ENCODE data around the gene CSMD2.

Gene CSMD2

DNA sequence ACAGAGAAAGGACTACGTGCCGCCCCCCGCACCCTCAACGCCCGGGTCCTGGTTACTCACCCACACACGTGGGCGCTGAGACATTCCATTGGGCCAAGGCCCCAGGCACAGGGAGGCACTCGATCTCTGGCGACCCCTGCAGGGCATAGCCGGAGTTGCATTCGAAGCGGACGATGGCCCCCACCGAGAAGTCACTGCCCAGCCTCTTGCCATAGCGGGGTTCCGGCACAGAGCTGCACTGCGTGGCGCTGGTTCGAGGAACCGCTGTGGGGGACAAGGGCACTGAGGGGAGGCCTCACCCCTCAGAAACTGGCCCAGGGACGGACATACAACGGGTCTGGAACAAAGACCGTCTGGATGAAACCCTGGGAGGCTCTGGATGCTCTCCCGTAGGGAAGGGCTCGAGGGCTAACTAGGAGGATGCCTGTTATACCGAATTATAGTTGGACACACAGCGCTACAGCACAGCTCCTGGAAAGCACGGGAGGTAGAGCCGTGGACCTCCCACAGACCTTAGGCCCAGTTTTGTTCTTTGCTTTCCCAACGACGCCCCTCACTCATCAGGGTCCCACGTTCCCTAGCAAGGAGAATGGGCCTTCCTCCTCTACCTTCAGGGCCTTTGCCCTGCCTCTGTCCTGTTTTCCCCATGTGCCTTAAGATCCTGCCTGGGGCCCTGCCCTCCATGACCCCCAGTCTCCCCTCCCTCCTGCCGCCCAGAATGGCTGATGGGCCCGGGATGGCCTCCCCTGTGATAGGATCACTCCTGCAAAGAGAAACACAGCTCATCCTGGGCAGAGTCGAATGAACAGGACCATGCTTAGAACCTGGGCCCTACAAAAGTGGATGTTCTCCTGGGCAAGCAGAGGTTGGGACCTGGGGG lies 539.8 kb downstream of the CSMD2 start:
- no peak for DNase-seq

DNA sequence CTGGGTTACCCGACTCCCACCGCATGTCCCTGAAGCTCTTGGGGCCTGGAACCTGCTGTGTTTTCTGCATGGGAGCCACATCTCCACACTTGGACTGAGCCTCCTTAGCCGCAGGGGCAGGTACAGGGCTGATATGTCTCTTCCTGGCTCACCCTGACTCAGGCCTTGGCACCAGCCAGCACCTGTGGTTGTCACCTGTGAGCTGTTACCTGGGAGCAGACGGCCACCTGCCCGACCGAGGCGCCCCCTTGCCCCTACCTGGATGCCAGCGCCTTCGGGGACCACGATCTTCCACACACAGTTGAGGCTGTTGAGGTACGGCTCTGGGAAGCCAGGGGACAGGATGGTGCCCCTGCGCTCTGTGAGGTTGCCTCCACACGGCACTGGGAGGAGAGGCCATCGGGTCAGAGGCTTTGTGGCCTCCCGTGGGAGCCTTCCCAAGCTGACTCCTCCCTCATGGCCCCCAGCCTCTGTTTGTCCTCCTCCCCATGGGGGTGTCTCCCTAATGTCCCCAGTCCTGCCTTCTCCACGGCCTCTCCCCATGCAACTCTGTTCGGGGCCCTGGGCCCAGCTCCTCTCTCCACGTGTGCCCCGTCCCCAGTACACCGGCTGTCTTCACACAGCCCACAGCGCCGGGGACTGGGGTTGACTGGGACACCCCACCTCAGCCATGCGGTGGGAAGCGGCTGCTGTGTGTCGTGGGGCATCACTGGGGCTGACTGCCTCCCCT lies 540.6 kb downstream of the CSMD2 start:
- no peak for DNase-seq

DNA sequence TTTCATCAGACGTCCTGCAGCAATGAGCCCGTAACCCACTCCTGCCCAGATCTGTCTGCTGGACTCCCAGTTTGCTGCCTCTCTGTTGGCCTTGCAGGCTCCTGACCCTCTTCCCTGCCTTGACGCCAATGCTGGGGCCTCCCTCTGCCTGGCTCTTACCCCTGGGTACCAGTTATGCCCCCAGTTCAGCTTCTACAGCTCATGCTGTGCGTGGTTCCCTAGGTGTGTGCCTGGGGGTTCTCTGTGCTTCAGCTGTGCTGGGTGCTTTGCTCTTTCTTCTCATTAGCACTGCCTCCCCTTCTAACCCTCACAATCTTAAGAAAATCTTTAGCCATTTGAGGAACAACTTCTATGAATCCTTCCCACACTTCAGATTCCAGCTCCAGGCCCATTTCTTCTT lies 541.2 kb downstream of the CSMD2 start:
- DNase-seq = no peak

DNA sequence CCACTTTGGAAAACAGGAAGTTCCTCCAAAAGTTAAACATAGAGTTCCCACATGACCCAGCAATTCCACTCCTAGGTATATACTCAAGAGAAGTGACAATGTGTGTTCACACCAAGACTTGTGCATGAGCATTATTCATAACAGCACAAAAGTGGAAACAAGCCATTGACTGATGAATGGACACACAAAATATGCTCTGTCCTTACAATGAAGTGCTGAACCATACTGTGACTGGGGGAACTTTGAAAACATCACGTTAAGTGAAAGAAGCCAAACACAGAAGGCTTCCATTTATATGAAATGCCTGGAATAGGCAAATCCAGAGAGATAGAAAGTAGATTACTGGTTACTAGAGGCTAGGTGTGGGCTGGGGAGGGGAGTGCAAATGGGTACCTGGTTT lies 542.3 kb downstream of the CSMD2 start:
- no peak for DNase-seq

DNA sequence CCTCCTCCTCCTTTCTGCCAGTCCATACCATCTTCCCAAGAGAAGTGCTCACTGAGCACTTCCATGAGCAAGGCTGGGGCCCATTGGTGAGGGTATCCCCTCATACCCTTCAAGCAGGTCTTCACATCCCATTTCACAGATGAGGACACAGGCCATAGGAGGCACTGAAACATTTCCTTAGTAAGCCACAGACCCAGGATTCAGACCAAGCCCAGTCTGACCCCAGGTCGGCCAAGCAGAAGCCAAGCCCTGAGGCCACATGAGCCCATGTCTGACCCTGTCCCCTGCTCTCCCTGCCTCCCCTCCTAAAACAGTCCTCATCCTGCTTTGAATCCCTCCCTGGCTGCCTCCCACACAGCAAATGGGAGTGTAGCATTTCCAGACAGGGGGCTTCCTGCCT lies 546.4 kb downstream of the CSMD2 start:
- no peak for DNase-seq

DNA sequence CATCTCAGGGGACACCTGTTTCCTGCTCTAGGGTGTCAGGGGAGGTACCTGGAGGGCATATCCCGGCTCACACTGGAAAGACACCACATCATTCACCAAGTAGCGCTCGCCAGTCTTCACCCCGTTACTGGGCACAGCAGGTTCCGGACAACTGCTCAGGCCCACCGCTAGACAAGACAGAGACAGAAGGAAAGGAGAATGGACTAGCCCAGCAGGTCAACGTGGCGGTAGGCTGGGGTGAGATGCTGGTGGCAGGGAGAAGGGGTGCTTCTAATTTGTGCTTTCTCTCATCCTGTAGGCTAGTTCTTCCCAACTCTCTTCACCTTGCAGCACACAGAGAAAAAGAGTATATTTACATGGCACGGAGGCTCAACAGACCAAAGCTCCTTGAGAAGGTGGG lies 547.6 kb downstream of the CSMD2 start:
- DNase-seq = no peak

DNA sequence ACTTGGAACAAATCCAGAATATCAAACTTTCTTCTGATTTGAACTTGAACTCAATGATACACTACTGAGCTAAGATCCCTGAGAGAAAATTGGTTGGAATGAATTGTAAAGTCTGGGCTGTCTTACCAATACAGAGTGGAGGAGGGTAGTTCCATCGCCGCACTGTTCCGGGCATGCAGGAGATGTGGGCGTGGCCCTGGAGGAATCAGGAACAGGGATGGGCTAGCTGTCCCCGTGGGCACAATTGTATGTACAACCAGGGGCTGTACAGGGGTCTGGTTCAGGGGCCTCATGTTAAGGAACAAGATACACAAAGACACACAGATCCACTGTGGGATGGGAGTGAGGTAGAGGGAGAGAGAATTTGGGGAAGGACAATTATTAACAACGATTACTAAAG lies 548.2 kb downstream of the CSMD2 start:
- DNase-seq = no peak

DNA sequence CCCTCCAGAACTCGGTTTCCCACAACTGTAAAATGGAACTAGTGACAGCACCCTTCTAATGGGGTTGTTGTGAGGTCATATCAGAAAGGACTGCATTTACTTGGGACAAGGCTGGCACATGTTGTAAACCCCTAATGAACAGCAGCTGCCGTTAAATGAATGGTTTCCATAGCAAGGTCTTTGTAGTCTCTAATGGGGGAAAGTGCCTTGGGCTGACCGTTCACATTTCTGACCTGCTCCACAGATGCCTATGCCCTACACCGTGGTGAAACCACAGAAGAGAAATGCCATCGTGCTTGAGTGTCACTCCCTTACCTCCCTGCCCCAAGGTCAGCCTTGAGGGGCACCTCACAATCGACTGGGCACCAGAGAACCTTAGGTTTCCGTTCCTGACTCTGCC lies 549.5 kb downstream of the CSMD2 start:
- no peak for DNase-seq

DNA sequence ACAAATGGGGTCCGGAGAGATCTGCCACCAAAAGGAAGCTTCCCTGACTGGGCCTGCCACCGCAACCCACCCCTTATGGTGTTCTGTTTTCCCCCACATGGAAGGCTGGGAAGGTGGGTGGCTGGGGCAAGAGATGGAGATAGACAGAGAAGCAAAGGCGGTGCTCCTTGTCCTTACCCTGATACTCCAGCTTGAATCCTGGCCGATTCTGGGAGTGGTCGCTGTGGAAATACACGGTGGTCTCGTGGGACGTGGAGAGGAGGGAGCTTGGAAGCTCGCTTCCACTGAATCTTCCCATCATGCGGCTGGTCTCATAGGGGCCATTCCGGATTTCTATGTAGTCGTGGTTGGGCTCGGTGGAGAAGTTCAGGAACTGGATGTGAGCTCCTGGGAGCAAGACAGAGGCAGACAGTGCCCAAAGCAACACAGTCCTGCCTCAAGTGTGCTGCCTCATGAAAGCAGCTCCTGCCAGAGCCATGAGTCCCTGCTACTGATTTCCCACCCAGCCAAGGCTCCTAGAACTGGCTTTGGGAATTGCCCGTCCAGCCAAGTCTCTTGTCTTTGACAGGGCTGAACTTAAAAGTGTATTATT lies 554.1 kb downstream of the CSMD2 start:
- no peak for DNase-seq

DNA sequence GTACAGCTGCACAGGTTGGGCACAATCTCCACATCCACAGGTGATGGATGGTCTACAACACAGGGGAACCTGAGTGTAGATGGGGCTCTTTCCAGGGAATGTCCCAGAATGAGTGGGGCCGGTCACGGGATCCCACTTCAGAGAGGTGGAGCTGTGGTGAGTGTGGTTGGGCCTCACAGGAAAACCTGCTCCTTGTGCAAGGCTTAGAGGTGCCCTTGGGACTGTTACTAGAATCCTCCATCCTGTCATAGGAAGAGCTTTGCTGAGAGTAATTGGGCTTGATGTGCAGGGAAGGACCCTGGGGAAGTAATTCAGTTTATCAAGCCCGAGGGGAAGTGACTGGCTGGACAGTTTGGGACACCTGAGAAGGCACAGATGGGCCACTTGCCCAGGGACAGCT lies 554.6 kb downstream of the CSMD2 start:
- DNase-seq = no peak

DNA sequence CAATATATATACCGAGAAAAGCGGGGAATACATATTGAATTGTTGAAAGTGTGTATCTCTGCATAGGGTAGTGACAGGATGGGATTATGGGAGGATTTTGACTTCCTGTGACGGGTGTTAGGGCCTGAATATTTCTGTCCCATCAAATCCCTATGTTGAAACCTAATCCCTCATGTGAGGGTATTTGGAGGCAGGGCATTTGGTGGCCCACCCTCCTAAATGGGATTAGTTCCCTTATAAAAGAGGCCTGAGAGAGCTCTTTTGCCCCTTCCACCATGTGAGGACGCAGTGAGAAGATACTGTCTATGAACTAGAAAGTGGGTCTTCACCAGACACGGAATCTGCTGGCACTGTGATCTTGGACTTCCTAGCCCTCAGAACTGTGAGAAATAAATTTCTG lies 555.3 kb downstream of the CSMD2 start:
- DNase-seq = no peak

DNA sequence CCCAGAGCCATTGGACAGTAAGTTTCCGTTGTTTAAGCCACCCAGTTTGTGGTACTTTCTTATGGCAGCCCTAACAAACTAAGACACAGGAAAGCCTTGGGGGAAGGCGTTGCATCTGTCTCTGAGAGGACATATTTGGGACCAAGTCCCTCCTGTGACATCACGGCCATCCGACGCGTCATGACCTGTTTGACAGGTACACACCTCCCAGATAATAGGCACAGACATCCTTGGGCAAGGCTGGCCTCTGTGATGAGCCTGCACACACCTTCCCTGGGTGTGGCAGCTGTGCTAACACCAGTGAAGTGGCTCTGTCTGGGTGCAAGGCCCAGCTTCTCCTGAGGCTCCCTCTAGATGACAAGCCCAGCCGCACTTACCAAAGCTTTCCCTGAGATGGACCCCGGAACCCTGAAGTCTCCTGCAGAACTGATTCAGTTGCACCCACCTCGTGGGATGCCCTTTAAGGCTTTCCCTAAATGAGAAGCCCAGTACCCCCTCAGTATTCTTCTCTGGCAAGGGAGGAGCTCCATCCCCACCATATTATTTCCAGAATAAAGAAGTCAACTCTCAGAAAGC lies 556.1 kb downstream of the CSMD2 start:
- DNase-seq = no peak

DNA sequence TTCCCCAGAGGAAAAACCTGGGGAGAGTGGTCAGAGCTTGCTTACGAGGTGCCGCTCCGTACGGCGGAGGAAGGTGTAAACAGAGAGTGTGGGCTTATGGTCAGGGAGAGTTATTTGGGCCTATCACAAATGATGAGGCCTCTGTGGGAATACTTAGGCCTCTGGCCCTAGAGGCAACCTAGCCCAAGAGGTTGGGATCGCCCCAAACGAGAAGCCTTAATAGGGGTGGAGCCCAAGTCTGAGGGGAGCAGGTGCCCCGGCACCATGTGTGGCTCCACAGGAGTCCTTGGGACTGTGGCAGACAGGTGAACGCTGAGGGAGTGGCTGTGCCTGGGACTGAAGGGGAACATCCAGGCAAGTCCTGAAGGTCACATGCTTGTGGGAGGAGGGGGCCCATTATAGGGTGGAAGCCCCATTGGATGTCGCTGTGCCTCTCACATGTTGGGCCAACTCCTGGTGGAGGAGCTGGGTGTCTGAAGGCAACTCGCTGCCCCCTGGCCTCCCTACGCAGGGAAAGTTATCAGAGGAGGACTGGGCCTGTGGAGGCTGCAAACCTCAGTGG lies 557.5 kb downstream of the CSMD2 start:
- no peak for DNase-seq

DNA sequence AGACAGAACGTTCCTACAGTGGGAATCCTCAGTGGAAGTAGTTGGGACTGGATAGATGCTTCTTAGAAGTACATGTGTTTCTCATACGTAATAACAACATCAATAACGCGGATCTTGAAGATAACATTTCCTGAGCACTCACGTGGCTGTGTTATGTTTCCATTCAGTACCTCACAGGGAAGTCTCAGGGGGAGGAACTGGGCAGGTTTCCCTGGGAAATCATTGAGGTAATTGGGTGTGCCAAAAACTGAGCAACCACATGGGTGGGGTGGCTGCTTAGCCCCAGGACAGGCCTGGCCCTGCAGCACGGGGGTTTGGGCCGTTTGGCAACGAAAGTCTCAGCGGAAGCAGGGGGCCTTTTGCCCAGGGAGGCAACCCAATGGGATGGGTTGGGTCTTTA lies 558.8 kb downstream of the CSMD2 start:
- no peak for DNase-seq

DNA sequence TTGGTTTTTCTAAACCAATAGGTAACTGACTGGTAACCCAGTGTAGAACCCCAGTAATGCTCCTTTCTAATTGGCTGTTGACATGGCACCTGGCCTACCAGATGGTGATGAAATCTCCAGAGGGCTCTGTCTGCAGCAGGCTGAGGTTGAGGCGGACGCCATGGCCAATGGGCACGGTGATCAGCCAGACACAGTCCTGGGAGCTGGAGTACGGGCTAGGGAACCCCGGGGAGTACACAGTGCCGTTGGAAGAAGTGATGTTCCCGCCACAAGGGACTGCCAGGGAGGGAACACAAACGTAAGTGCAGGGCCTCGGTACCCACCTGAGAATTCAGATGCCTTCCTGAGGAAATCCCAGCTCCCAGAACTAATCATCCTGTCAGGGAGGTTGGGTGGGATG lies 562.8 kb downstream of the CSMD2 start:
- DNase-seq = no peak

DNA sequence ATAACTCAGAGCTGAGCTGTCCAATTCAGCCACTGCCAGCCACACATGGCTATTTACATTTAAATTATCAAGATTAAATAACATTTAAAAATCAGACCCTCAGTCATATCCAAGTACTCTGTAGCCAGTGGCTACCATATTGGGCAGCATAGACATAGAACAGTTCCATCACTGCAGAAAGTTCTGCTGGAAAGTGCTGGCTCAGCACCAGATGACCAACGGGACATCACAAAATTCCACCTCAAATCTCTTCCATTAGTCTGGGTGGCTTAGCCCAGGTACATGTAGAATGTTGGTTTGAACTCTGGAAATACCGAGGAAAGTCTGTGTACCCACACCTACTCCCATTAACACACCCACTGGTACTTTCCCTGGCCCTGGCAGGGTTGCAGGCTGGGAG lies 563.3 kb downstream of the CSMD2 start:
- no peak for DNase-seq

DNA sequence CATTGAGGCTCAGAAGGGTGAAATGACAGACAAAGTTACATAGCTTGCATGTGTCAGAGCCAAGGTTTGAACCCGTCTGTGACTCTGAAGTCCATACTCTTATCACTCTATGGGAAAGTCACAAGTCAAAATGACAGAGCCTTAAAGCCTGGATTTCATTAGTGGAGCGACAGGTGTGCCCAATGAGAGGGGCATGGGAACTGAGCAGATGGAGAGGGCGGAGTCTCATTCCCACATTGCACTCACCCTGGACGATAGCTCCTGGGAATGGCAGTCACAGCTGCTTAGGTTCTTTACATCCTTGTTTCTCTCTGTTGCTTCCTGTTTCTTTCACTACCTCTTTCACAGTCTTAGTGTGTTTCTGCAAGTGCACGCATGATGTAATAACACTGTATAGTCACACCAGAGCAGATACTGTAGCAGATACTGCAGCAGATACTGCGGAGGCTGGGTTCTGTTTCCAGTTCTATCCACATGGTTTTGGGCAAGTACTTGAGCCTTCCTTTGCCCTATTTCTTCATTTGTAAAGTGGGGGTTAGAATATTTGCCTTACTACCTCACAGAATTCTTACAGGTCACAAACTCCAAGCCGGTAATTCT lies 565.4 kb downstream of the CSMD2 start:
- DNase-seq = peak in 2 of 3 donors; percentile 5 to 41

DNA sequence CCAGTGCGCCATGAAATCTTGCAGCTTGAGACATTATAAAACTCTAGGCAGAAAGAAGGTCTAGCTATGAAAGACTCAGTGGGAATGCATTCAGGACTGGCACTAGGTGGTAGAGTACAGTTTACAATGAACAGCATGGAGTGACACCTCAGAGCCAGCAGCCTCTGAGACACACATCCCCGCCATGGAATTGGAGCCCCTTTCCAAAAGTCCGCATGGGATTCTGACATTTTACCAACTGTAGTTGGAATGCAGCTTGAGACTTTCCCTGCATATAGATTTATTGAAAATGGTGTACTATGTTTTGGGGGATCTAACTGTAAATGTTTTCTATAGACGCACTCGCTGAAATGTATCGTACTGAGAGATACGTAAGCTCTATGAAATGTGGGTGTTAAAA lies 576.3 kb downstream of the CSMD2 start:
- DNase-seq = no peak

DNA sequence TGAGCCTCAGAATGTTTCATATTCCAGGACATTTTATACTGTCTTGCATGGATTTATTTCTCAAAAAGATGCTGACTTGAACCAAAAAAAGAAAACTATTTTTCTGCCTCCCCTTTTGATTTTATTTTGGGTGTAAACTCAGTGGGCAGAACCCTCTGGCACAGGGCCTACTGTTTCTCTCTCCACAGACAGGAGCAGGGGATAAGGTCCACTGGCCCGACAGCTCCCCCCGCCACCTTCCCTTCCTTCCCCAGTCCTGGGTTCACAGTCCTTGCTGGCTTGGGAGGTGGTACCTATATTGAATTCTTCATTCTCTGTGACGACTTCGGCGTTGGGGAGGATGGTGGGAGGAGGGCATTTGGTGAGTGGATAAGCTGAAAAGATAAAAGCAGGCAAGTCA lies 578.2 kb downstream of the CSMD2 start:
- DNase-seq = no peak

DNA sequence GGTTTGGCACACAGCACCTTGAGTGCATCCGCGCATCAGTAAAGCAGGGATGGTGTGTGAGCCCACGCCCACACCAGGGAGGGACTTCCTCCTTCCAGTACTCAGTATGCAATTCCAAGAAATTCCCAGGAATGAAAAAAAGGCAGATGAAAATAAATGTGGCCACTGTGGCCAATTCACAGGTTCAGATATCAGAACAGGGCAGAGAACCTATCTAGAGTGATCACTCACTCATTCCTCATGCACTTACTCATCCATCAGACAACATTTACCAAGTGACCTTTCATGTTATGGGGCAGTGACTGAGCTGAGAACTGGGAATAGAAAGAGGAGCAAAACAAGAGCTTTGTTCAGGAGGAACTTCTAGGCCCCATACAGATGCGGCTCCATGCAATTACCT lies 578.9 kb downstream of the CSMD2 start:
- no peak for DNase-seq

DNA sequence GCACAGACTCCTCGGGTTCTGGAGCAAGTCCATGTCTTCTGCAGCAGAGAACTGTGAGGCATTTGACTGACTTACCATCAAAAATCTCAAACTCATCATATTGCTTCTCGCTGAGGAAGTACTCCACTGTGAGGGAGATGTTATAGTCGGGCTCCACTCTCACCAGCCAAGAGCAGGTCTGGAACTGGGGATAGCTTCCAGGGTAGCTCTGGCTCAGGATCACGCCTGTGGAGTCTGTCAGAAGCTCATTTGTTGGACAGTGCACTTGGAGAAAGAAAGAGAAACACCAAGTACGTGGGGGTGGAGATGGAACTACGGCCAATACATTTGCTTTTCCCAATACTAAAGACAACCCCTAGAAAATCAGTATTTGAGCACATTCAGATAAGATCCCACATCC lies 581.5 kb downstream of the CSMD2 start:
- DNase-seq = no peak

DNA sequence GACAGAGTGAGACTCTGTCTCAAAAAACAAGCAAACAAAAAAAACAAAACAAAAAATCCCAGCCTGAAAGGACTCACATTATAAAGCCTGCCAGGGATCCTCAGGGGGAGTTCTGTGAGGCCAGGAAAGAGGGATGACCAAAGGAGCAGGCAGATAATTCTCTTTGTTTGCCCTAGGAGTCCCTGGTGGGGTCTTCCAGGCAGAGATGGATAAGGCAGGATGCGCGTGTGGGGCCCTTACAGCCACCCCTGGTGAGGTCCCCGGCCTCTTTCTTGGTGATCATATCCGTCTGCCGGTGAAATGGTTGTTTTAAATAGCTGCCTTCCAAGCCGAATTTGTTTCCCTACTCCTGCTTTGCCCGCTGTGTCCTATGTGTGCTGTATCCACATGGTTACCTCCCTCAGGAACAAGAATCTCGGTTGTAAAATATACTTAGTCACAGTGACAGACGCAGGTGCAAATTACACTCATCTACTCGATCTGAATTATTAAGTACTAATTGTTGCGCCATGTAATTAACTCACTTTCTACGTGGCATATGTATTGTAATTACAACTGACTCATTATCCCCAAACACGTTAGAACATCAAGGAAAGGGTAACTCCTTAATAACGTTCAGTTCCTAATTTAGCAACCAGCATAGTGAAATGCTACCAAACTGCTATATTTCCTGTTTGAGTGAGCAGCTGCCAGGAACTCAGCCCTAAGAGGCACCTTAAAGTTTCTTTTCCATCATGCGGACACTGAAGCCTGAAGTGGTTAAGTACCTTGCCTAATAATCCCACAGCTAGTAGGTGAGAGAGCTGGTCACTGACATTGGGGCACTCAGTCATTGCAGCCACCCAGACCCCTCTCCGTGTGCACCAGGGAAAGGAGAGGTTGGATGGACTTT lies 586.2 kb downstream of the CSMD2 start:
- DNase-seq = peak in 1 of 3 donors; percentile 1
